ENCODE results near the gene FKBP8.
A peak's percentile ranks its signal among the peaks of the same experiment; 100 is the strongest.

FKBP8 gene

GRCh38 chr19:18491995-18492953 lies 51.1 kb downstream of the FKBP8 start:
- no peak for TF ChIP-seq EGR1 (IDR thresholded peaks at IDR 0.05)
- TF ChIP-seq NFIC (IDR thresholded peaks at IDR 0.05) = no peak
- TF ChIP-seq ZBTB7A (IDR thresholded peaks at IDR 0.05; ENCODE audit: low read depth) = no peak
- TF ChIP-seq TEAD4 (IDR thresholded peaks at IDR 0.05) = no peak

GRCh38 chr19:18490728-18491127 lies 52.6 kb downstream of the FKBP8 start:
- no peak for TF ChIP-seq USF1 (IDR thresholded peaks at IDR 0.05)

GRCh38 chr19:18489627-18490184 lies 53.7 kb downstream of the FKBP8 start:
- no peak for TF ChIP-seq FOXM1 (IDR thresholded peaks at IDR 0.05; ENCODE audit: borderline replicate concordance, low read depth)

- peak; percentile 31; the same call in 1 of the 2 replicates for TF ChIP-seq RAD21 (IDR thresholded peaks at IDR 0.05; ENCODE audit: low read depth)
- no peak for TF ChIP-seq USF1 (IDR thresholded peaks at IDR 0.05)
- TF ChIP-seq ZBTB7A (IDR thresholded peaks at IDR 0.05; ENCODE audit: low read depth) = no peak
- TF ChIP-seq CEBPB (IDR thresholded peaks at IDR 0.05) = no peak
Observed at GRCh38 chr19:18488838-18489626, 54.3 kb downstream of the FKBP8 start.

GRCh38 chr19:18488403-18488723 lies 55.0 kb downstream of the FKBP8 start:
- no peak for TF ChIP-seq YY1 (IDR thresholded peaks at IDR 0.05; ENCODE audit: low read depth)
- TF ChIP-seq EP300 (IDR thresholded peaks at IDR 0.05; ENCODE audit: borderline replicate concordance) = no peak
- TF ChIP-seq CEBPB (IDR thresholded peaks at IDR 0.05) = no peak
- no peak for TF ChIP-seq USF1 (IDR thresholded peaks at IDR 0.05)
- TF ChIP-seq NFIC (IDR thresholded peaks at IDR 0.05) = no peak
- no peak for TF ChIP-seq TEAD4 (IDR thresholded peaks at IDR 0.05)
- TF ChIP-seq RAD21 (IDR thresholded peaks at IDR 0.05; ENCODE audit: low read depth) = no peak
- no peak for TF ChIP-seq EGR1 (IDR thresholded peaks at IDR 0.05)

- TF ChIP-seq USF1 (IDR thresholded peaks at IDR 0.05) (peak; percentile 37; the same call in 1 of the 2 replicates), REST (IDR thresholded peaks at IDR 0.05; ENCODE audit: low read depth) (no peak), EP300 (IDR thresholded peaks at IDR 0.05; ENCODE audit: borderline replicate concordance) (no peak), TEAD4 (IDR thresholded peaks at IDR 0.05) (no peak), RAD21 (IDR thresholded peaks at IDR 0.05; ENCODE audit: low read depth) (no peak), MAX (IDR thresholded peaks at IDR 0.05) (peak; percentile 66), CREB1 (IDR thresholded peaks at IDR 0.05; ENCODE audit: low read depth) (no peak), CEBPB (IDR thresholded peaks at IDR 0.05) (no peak), TCF12 (IDR thresholded peaks at IDR 0.05; ENCODE audit: low read depth) (no peak), TAF1 (IDR thresholded peaks at IDR 0.05; ENCODE audit: low read depth) (no peak)
Observed at GRCh38 chr19:18487576-18488402, 55.6 kb downstream of the FKBP8 start.

- TF ChIP-seq FOXM1 (IDR thresholded peaks at IDR 0.05; ENCODE audit: borderline replicate concordance, low read depth) (no peak), RAD21 (IDR thresholded peaks at IDR 0.05; ENCODE audit: low read depth) (no peak), EP300 (IDR thresholded peaks at IDR 0.05; ENCODE audit: borderline replicate concordance) (no peak), REST (IDR thresholded peaks at IDR 0.05; ENCODE audit: low read depth) (no peak), CEBPB (IDR thresholded peaks at IDR 0.05) (no peak), TAF1 (IDR thresholded peaks at IDR 0.05; ENCODE audit: low read depth) (no peak), ZBTB7A (IDR thresholded peaks at IDR 0.05; ENCODE audit: low read depth) (no peak), CREB1 (IDR thresholded peaks at IDR 0.05; ENCODE audit: low read depth) (no peak), TCF12 (IDR thresholded peaks at IDR 0.05; ENCODE audit: low read depth) (no peak), YY1 (IDR thresholded peaks at IDR 0.05; ENCODE audit: low read depth) (no peak), MAX (IDR thresholded peaks at IDR 0.05) (no peak), USF1 (IDR thresholded peaks at IDR 0.05) (no peak), TEAD4 (IDR thresholded peaks at IDR 0.05) (no peak), EGR1 (IDR thresholded peaks at IDR 0.05) (no peak), NFIC (IDR thresholded peaks at IDR 0.05) (no peak)
Observed at GRCh38 chr19:18486746-18487145, 56.6 kb downstream of the FKBP8 start.

Data from Ishikawa (cell line).